HG02938 (cell line): ENCODE data around the gene MKRN1.
"Not testable (repeated sequence)": the region's sequence is repeated elsewhere in the genome, so short reads cannot be mapped to it uniquely, and the experiment has no call there.

ENCODE experiments used
- ATAC-seq: cut with Tn5 transposase; IDR thresholded peaks from one replicate; pipeline ENCODE4 v1.9.1; 2021; ENCODE audit warnings: mild to moderate bottlenecking, moderate library complexity; ENCODE audit not compliant: unreplicated experiment

The MKRN1 gene

DNA sequence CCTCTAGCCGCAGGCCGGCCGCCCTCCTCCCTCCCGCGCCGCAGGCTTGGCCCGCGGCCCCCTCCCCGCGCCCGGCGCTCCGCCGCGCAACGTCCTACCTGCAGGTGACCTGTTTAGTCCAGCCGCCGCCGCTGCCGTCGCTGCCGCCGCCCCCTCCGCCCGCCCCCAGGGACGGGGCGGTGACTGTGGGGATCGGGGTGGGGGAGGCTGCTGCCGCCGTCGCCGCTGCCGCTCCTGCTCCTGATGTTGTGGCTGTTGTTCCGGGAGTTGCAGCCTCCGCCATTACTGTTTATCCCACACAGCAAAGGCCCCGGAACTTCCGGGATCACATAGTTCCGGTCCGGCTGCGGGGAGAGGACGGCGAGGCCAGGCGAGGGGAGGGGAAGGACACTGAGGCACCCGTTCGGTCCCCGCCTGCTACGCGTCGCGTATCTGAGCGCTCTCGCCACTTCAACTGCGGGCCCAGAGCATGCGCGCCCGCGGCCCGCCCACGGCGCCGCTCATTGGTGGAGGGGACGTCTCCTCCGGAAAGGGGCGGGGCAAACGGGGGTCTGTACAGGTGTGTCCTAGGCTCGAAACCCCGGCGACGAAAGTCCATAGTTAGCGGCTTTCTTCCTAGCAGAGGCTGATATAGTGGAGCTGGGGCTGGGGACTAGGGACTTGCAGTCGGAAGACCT is at the start of gene MKRN1:
Gene MKRN1, minus strand, starts transcription at position 444 of the 677 bp plus-strand sequence. Its CDS starts 161 bp downstream, at position 283.
- ATAC-seq = peak; percentile 89

DNA sequence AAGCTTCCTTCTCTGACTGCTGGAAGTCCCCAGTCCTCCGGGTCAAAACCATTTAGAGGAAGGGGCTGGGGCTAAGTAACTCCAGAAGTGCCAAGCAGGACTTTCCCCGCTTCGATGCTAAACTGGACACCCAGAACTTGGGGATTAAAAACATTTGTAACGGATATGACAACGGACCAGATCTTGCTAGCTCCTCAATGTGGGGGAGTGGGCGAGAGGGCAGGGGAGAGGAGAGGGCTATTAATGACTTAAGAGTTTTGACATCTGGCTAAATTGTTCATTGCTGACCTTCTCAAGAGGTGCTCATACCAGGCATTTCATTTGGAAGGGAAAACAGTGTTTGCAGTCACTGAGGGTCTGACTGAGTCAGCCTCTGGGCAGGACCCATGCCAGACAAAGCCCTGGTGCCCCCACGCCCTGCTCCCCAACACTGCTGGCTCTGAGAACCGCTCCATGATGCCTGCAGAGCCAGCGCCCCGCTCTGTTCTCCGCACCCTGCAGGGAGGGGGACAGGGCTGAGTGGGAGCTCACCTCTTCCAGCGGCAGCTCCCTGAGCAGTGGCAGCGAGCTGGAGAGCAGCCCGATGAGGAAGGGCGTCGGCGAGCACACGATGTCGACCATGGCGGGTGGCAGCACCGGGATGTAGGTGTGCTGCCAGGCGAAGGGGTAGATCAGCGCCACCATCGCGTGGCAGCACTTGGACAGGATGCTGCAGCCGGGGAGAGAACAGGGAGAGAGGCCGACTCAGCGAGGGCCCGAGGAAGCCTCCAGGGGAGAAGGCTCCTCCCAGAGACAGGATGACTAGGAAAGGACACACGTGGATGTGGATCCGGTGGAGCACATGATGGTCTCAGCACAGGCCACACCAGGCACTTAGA is 47.7 kb upstream of the MKRN1 start:
- ATAC-seq = no peak

GRCh38 chr7:140526214-140526613 is 46.9 kb upstream of the MKRN1 start:
- no peak for ATAC-seq

DNA sequence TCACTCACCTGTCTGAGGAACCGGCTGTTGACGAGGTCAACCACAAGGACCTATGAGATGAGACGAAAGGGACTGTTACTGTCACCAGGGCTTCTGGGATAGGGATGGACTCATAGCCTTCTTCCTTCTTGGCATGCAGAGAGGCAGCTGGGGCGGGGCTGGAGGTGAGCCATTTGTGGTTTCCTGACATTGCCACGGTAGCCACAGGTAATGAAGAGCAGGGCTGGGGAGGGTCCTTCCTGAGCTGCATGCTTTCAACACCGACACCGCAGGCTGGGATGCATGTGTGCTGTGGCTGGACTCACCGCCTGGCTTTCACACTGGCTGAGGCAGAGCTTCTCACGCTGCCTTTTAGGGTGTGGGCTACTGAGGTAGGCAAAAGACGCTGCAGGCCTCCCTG is 46.4 kb upstream of the MKRN1 start:
- no peak for ATAC-seq

GRCh38 chr7:140521421-140521820 is 42.1 kb upstream of the MKRN1 start:
- no peak for ATAC-seq

DNA sequence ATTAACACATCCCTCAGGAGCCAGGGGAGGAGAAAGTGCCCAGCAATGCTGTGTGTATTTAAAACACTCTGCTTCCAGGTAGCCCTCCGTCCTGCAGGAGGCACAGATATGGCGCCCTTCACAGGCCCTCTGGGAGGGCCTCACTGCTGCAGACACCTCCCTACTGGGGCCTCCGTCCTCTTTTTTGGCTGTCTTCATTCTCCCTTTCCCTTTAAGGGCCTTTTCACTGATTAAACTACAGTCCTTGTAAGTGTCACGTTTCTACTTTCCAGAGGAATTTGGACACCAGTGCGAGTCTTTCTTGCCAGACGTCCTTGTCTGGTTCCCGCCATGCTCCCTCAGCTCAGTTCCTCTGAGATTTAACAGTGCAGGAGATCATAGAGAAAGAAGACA is 39.7 kb upstream of the MKRN1 start:
- ATAC-seq = no peak

DNA sequence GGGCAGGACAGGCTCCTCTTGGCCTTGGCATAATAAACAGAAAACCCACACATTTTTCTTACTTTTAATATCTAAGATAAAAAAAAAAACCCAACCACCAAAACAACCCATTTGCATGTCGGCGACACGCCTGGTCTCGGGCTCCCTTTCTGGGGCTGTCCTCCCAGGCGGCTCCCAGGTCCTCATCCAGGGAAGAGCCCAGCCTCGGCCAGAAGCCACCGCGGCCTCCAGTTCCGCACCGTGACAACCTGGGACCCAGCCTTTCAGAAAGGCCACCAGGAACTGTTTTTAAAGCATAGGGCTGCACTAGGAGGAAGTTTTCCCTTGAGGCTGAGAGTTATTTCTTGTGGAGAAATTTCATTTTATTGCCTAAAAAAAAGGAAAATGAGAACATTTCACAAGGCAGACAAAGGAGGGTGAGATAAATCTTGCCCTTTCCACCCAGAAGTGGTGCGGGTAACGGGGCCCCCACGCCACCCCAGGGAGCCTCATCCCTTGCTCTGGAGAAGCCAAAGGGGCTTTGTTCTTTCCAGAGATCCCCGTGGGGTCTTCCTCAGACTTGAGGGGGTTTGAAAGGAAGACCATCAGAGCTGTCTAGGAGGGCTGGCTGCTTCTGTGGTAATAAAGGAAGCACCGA is 39.2 kb upstream of the MKRN1 start:
- ATAC-seq = no peak

- no peak for ATAC-seq
Measured at GRCh38 chr7:140517546-140518369, 38.5 kb upstream of the MKRN1 start.

DNA sequence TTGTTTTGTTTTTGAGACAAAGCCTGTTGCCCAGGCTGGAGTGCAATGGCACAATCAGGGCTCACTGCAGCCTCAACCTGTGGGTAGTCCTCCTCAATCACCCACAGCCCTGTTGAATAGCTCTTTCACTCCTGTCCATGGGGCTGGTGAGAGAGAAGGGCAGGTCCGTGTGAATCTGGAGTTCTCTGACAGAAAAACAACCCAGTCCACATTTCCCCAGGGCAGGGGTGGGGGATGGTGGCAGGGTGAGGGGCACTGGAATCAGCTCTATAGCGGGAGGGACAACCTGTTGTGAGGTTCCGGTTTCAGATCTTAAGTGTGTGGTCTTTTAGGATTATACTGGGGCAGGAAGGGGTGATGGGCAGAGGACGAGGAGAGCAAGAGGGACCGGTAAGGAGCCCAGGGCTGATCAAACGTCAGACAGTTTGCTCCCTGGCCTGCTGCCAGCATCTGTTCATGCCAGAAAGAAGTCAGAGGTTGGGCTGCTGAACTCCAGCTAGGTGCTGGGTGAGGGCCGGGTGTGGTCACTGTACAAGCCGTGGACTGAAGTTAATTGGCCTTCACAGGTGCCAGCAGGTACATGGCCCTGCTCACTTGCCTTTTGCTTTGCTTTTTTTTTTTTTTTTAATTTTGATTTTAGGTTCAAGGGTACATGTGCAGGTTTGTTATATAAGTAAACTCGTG is 33.2 kb upstream of the MKRN1 start:
- ATAC-seq = no peak

GRCh38 chr7:140509789-140510188 is 30.5 kb upstream of the MKRN1 start:
- no peak for ATAC-seq

GRCh38 chr7:140507556-140507955 is 28.3 kb upstream of the MKRN1 start:
- not testable (repeated sequence) for ATAC-seq

DNA sequence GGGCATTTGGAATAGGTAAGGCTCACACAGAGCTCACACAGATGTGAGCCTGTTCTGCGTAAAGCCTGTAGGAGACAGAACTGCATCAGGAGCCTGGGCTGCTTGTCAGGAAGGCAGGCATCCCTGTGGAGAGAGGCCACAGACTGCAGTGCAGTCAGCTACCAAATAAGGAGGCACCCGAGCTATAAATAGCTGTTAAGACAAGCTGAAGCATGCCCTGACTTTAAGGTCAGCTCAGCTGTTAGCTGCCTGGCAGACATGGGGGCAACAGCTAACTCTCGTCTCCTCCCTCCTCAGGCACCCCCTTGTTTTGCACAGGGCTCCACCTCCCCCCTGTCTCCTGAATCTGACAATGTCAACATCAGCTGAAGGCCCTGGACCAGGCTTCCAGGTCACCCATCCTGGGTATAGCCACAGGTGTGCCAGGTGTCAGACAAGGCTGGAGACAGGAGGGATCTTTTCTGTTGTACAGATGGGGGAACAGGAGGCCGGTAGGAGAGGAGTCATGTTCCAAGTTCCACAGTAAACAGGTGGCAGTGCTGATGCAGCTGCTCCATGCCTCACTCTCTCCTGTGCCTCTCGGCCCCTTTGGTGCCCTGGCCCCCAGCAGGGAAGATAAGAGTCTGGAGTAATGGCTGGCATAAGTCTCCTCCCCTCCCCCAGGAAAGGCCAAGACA is 27.6 kb upstream of the MKRN1 start:
- ATAC-seq = no peak

DNA sequence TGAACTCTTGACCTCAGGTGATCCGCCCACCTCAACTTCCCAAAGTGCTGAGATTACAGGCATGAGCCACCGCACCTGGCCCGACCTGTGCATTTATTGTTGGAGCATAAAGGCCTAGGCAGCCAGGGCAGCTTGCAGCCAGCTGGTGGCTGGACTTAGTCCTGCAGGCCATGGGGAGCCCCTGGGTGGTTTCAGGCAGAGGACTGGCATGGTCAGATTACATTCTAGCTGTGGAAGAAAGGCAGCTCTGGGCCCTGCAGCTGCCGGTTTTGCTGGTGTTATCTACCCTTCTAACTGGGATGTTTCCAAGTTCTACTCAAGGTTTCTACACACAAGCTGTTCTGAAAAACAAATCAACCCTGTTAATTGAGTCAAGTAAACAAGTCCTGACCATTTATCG is 22.7 kb upstream of the MKRN1 start:
- ATAC-seq = no peak

- not testable (repeated sequence) for ATAC-seq
Measured at GRCh38 chr7:140497807-140498206, 18.5 kb upstream of the MKRN1 start.

DNA sequence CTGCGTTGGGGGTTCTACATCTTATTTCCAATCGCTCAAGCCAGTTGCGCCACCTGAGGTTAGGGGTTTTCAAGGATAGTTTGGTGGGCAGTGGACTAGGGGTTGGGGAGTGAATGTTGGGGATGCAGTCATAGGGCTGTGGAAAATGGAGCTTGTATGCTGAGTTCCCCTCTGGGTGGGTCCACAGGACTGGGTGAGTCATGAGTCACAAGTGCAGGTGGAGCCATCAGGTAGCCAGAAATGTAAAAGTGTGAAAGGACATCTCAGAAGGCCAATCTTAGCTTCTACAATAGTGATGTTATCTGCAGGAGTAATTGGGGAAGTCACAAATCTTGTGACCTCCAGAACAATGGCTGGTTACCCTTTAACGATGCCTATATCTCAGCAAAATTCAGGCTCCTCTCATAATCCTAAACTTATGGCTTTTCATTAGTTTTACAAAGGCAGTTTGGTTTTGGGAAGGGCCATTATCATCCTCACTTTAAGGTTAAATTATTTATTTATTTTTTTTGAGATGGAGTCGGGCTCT is 18.0 kb upstream of the MKRN1 start:
- ATAC-seq = no peak

DNA sequence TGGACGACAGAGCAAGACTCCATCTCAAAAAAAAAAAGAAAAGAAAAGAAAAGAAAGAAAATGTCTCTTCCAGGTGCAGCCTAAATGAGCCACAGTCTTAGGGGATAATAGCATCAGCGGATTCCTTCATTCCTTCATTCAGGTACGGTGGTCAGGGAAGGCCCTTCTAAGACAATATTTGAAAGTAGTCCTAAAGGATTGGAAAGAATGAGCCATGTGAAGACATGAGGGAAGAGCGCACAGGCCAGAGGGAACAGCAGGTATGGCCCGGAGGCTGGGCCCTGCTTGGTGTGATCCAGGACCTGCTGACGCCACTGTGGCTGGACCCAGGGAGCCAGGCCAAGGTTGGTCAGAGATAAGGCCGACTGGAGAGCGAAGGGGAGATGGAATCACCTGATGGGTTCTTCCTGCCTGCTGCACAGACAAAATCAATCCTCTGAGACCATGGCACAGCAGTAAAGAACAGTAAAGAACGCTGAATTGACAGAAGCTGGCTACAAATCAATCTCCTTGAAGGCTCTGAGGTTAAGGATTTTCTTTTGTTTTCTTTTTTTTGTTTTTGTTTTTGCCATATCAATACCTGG is 16.3 kb upstream of the MKRN1 start:
- no peak for ATAC-seq

- ATAC-seq = no peak
Measured at GRCh38 chr7:140494867-140495266, 15.6 kb upstream of the MKRN1 start.

DNA sequence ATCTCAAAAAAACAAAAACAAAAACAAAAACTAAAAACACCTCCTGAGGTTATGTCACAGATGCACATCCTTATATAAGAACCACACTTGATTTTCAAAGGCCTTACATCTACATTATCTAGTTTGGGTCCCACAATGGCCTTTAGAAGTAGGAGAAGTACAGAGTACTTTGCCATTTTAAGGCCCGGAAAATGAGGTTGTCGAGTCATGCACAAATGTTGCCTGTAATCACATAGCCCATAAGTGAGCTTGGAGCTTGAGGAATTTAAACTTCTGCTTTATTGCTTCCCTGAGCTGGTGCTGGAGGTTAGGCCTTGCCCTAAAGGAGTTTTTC is 9.7 kb upstream of the MKRN1 start:
- no peak for ATAC-seq
